GM19025 (cell line): ENCODE measurements around the gene CHAC1.
"Not testable (repeated sequence)": the region's sequence is repeated elsewhere in the genome, so short reads cannot be mapped to it uniquely, and the experiment has no call there.

ENCODE experiments used
- ATAC-seq: cut with Tn5 transposase; IDR thresholded peaks from one replicate; pipeline ENCODE4 v1.9.1; 2021; ENCODE audit warnings: mild to moderate bottlenecking, low read depth, moderate library complexity; ENCODE audit not compliant: unreplicated experiment

The CHAC1 gene

DNA sequence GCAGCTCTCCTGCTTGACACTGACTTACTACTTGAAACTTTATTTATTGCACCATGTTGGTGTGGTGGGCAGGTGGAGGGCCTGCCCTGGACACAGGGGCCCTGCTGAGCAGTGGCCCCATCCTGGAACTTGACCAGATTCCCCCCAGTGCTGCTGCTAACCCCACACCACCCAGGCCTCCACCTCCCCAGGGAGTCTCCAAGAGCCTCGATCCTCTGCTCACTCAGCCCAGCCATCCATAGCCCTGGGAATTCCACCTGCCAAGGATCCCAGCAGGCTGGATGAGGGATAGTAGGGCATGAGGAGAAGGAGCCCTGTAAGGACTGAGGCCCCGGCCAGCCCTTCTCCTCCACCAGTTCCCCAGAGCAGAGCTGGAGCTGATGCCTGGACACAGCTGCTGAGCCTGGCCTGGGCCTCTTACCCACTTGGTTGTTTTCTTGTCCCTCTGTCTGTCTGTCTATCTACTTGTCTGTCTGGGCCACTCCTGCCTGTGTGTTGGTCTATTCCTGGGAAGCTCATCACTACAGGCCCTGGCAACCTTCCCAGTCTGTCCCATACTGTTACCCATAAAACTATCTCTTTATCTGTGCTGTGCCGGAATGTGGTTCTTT, 2.8 kb downstream of the CHAC1 start:
- no peak for ATAC-seq

DNA sequence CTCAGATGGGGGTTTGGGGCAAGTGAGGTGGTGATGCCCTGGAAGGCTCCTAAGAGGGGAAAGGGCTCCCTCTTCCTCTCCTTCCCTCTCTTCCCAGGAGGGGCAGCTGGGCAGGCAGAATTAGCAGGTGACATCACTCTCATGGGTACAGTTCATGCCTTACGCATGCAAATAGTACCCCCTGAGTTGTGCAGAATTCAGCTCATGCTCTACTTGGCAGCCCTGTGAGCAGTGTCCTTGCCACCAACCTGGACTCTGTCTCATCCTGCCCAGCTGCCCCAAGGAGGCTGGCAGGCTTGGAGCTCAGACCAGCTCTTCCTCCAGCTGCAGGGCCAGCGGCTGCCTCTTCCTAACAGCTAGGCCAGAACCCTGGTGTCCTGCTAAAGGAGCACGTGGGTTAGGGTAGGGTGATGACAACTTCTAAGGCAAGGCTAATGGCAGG, 3.3 kb downstream of the CHAC1 start:
- ATAC-seq = no peak

DNA sequence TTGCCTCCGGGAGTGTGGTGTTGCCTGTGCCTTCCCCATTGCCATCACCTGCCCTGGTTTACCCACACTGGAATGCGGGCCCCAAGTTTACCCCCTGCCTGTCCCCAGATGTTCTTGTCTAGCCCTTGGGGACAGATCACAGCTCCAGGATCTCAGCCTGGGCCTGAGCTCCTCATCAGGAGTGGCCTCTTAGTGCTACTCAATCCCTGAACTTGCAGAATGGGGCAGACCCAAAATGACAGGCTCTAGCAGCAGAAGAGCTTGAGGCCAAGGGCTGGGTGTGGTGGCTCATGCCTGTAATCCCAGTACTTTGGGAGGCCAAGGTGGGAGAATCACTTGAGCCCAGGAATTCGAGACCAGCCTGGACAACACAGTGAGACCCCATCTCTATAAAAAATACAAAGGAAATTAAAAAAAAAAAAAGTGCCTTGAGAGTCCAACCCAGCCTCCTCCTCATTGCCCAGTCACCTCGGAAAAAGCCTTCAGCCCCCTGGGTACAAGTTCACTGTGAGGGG, 3.8 kb downstream of the CHAC1 start:
- no peak for ATAC-seq

- no peak for ATAC-seq
Measured at GRCh38 chr15:40957581-40958051, 4.3 kb downstream of the CHAC1 start.

DNA sequence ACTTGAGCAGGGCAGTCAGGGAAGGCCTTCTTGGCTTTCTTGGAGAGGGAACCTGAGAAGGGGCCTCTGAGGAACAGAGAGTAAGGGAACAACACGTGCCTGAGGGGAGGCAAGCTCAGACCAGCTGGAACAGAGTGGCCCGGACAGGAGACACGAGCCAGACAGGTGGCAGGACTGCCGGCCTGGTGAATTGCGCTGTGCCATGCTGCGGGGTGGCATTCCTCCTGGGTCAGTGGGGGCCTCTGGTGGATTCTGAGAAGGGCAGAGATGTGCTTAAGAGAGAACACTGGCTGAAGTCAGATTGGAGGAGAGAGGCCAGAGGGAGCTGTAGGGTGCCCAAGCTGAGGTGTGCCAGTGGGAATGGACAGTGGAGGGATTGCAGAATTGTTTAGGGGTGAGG, 4.9 kb downstream of the CHAC1 start:
- no peak for ATAC-seq

DNA sequence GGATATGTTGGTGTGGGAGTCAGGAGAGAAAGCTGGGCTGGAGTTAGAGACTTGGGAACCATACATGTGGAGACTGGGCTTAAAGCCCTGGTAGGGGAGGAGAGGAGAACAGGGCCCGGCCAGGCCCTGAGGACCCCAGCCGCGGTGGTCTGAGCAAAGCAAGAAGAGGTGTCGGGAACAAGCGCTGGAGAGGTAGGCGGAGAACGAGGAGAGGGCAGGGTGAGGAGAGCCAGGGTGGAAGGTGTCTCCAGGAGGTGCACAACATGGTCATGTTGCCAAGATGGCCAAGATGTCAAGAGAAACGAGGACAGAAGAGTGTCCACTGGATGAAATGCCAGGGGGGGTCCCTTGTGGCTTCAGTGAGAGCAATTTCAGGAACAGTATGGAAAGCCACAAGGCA, 5.5 kb downstream of the CHAC1 start:
- ATAC-seq = no peak

- ATAC-seq = no peak
Measured at GRCh38 chr15:40959331-40960141, 6.3 kb downstream of the CHAC1 start.

DNA sequence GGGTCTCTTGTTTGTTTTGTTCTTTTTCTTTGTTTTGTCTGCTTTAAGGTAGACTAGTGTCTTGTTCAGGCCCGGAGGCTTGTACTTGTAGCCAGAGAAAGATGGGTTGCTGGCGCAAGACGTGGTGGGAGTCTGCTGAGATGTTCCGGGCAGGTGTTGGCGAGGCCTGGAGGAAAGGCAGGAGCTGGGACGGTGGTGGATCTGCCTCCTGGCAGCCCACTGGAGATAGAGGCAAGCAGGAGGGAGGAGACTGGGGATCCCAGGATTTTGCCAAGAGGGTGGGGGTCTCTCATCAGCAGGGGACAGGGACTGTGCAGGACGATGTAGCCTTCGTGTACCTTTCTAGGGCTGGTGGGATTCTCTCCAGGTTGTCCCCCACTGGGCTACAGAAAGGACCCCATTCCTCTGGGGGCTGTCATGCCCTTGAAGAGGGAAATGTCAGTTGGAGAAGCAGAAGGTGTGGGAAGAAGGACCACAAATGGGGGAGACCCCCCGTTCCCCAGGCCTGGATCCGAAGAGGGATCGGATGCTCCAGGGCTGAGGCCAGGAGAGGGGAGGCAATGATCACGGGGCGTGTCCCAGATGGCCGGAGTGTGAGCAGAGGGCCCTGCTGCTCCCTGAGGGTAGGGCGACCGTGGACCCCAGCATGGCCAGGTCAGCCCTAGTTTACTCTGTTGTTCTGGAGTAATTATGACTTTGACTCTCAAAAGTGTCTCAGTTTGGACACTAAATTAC, 7.0 kb downstream of the CHAC1 start:
- ATAC-seq = no peak

- ATAC-seq = no peak
Measured at GRCh38 chr15:40960925-40961324, 7.7 kb downstream of the CHAC1 start.

GRCh38 chr15:40961740-40962139, 8.5 kb downstream of the CHAC1 start:
- ATAC-seq = not testable (repeated sequence)

DNA sequence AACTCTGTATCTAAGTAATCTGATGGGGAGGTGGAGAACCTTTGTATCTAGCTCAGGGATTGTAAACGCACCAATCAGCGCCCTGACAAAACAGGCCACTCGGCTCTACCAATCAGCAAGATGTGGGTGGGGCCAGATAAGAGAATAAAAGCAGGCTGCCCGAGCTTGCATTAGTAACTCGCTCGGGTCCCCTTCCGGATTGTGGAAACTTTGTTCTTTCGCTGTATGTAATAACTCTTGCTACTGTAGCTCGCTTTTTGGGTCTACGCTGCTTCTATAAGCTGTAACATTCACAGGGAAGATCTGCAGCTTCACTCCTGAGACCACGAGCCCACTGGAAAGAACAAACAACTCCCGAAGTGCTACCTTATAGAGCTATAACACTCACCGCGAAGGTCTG, 9.0 kb downstream of the CHAC1 start:
- ATAC-seq = not testable (repeated sequence)

DNA sequence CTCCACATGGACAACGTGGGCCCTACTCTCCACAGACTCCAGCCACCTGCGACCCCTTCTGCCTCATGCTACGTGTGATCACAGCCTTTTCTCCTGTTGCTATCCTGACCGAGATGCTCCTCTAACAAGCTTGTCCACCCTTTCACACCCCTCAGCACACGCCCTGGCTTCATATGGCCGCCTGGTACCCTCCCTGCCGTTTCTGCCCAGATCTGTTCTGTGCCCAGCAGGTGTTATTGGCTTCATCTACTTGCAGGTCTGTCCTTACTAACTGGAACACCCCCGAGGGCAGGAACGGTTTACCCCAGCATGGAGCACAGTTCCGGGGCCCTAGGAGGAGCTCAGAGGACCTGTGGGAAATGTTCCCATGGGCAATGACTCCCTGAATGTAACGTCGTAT, 9.9 kb downstream of the CHAC1 start:
- no peak for ATAC-seq

GRCh38 chr15:40964006-40964405, 10.7 kb downstream of the CHAC1 start:
- ATAC-seq = no peak

DNA sequence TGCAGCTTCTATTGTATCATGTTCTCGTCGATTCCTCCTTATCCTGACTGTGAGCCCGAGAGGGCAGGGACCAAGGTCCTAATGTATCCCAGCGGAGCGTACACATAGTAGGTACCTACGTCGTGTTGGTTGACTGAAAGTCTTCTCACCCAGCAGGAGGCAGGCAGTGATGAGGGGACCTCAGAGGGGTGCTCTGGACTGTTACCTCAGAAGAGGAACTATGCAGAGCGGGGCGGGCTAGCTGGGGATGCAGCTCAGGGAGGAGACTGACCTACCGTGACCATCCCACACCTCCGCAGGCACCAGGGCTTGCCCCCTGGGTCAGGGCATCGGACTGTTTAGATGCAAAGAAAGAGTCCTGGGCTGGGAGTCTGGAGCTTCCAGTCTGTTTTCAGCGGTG, 11.4 kb downstream of the CHAC1 start:
- ATAC-seq = no peak

- ATAC-seq = no peak
Measured at GRCh38 chr15:40968290-40969085, 15.2 kb downstream of the CHAC1 start.

GRCh38 chr15:40969363-40969762, 16.1 kb downstream of the CHAC1 start:
- ATAC-seq = no peak

- no peak for ATAC-seq
Measured at GRCh38 chr15:40974879-40975278, 21.6 kb downstream of the CHAC1 start.

- ATAC-seq = no peak
Measured at GRCh38 chr15:40976819-40977218, 23.5 kb downstream of the CHAC1 start.

- no peak for ATAC-seq
Measured at GRCh38 chr15:40978141-40978540, 24.9 kb downstream of the CHAC1 start.

DNA sequence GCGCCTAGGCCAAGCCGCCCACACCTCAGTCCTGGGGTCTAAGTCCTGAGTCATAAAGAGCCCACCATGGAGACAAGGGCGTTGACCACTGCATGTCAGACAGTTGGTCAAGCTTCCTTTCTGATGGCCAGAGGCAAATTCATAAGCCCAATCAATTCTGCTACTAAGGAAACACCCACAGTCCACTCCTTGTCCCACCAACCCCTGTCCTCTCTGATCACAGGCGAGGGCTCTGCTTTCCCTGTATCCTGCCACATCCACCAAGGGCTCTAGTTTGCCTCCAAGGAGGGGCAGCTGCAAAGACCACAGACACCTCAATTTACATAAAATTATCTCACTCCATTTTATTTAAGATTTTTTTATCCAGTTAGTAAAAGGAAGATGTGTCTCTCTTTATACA, 25.3 kb downstream of the CHAC1 start:
- no peak for ATAC-seq
